HG03060 (cell line): ENCODE results near the gene ALOX5AP.

Source experiments
- ATAC-seq: cut with Tn5 transposase; IDR thresholded peaks from one replicate; pipeline ENCODE4 v1.9.1; 2021; ENCODE audit warnings: low read depth, moderate number of reproducible peaks; ENCODE audit not compliant: unreplicated experiment

Gene ALOX5AP

DNA sequence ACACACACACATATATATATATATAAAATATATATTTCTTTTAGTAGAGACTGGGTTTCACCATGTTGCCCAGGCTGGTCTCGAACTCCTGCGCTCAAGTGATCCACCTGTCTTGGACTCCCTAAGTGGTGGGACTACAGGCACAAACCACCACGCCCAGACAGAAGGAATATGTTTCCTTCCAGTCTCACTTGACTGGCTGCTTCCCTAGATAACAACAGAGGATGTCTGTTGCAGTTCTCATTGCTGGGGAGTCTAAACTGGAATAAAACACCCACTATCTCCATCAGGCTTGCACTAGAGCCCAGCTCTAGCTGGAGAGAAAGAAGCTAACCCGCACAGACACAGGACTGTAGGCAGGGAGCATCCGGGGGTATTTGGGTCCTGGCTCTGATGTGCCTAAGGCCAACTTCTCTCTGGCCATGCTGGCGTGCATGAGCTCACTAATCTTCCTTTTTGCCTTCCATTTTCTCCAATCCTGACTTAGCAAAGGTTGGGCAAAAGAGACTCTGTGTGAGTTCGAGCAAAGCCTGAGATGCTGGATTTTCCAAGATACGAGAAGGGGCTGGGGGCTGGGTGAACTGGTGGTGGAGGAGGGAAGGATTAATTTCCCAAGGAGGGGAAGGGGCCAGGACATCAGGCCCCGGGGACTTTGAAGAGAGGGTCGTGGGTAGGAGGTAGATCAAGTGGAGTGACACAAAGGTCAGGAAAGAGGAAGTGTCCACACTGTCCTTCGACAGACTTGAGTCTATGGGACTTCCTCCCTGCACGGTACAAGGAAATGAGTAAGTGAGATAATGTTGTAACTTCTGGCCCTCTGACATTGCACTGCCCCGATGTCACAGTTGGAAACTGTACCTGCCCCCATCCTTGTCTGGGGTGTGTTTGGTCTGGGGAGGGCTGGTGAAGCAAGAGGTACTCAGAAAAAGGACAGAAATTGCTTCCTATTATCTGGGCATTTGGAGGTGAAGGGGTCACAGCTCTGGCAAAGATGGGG, 22.5 kb upstream of the ALOX5AP start:
- ATAC-seq = no peak

DNA sequence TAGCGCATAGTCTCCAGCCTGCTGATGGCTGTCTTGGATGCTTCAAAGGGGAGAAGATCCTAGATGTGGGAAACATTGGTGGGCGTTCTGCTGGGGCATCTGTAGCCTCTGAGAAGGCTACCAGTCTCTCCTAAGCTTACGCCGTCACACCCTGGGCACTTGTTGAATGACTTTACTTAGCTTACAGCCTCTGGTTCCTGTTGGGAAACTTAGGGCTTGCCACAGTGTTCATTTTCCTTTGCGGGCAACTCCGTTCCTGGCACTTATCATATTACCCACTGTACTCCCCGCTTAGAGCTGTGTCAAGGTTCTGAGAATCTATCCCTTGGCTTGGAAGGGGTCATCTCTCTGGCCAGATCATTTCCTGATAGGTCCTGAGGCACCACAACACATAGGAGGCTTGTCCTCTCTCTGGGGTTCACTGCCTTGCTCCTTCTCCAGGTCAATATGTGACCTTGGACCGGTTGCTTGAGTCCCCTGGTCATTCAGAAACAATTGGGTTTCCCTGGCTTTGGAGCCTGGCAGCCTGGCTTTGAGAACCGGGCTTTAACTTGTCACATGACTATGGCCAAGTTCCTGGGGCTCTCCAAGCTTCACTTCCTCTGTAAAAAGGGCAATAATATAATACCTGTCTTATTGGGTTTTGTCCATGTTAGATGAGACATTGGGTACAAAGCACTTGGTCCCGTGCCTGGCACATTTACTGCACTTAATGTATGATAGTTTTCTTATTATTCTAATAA, 20.5 kb upstream of the ALOX5AP start:
- no peak for ATAC-seq

DNA sequence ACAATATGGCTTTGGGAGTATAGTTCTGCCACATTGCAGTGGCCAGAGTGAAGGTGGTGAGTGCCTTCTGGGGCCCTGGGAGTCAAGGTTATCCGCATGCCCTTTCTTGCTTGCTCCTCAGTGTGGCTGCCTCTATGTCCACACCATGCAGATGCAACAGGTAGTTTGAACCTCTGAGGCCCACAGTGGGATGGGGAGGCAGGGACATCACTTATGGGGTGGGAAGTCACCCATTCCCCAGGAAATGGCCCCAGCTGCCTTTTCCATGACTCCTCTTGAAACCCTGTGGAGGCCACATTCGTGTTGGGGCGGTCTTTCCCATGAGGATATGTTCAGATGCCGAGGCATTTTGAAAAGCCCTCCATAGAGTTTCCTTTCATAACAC, 20.0 kb upstream of the ALOX5AP start:
- no peak for ATAC-seq

DNA sequence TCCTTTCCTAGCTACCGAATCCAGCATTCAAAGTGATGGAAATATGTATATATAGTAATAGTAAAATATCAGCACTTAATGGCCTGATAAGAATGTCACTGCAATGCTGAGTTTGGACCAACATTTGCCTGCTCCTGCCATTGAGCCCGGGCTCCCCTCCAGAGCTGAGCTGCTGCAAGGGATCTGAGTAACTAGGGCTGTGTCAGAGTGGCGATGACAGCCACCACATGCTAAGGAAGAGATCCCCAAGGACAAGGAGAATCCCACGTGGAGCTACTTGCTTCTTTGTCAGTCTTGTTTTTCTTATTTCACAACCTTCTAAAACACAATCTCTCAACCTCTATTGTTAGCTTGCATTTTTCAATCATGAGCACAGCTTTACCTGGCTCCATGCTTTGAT, 19.5 kb upstream of the ALOX5AP start:
- ATAC-seq = no peak

DNA sequence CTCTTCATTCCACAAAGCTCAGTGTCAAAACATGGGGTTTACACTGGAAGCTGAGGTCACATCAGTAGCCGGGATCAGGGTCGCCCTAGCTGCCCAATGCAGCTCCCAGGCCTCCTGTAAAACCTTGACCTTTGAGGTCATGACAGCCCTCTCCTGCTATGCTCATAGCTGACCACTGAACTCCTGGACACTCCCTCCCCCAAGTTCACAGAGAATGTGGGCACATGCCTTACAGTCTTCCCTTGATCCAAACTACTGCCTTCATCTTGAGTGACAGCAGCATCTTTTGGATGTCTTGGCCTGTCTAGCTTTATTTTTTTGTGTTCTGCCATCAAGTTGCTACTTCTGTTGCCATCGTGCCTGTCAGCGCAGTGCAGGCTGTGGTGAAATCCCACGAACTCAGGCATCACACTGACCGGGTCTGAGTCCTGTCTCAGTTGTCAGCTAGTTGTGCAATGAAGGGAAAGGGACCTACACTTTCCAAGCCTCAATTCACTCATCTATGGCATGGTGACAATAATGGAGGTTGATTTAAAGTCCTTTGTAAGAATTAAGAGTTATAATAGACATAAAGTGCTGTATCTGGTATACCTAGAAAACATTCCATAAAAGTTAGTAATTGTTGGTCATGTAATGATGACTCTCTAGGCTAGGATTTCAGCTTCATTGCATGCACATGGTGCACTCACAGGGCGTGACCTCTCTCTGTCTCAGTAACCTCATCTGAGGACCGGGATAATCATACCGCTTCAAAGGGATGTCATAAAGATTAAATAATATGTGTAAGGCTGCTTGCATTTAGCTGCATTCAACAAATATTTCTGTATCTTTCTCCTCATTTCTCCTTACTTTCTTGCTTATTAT, 16.4 kb upstream of the ALOX5AP start:
- ATAC-seq = no peak

DNA sequence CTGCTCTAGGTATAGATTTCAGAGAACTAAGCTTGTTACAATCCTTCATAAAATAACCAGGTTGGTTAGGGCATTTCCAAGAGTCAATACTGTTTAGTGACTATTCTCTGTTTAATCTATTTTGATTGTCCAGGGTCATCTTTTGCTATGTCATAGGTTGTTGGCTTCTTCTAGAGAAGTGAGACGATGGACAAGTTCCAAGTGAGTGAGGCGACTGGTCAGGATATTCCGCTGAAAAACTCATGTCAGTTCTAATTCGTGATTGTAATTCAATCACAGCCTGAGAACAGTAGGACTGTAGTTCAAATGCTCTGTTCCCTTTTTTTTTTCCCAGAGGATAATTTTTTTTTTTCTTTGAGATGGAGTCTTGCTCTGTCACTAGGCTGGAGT, 15.8 kb upstream of the ALOX5AP start:
- ATAC-seq = no peak

DNA sequence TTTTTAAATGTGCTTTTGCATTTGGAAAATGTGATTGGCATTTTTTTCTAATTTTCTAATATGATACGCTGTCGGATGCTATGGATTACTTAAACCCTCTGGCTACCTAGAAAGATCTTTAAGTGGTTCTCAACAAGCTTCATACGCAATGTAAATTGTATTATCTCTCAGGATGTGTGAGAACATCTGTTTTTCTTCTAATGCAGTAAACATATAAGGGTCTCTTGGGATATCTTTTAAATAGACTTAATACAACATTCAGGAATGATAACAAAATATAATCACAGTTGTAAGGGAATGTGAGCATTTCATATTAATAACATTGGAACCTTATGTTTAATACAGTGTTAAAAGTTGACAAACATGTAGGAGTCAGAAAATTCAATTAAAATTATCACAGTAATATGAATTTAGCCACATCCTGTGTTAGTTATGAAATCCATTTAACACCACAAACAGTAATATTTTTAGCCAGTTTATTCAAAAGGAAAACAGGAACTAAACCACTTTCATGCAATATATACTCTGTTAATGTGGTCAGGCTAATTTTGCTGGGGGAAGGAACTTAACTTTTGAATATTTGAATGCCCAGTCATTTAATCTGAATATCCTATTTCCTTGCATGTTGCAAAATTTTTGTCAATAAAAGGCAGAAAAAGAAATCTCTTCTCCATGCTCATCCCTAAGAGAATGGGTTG, 15.0 kb upstream of the ALOX5AP start:
- ATAC-seq = peak; percentile 75

DNA sequence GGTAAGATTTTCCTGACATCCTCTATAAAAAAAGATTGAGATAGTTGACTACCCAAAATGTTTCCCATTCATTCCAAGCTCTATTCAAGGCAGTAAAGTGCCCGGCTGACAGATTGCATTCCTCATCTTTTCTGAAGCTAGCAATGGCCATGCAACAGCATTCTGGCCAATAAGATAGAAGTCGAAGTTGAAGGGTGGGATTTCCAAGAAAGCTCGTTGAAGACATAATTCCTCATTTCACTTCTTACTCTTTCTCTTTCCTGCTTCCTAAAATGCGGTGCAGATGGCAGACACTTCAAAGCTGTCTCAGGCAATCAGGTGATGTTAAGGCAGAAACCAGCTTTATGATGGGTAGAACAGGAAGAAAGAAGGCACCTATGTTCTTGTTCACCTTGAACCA, 13.4 kb upstream of the ALOX5AP start:
- ATAC-seq = no peak

DNA sequence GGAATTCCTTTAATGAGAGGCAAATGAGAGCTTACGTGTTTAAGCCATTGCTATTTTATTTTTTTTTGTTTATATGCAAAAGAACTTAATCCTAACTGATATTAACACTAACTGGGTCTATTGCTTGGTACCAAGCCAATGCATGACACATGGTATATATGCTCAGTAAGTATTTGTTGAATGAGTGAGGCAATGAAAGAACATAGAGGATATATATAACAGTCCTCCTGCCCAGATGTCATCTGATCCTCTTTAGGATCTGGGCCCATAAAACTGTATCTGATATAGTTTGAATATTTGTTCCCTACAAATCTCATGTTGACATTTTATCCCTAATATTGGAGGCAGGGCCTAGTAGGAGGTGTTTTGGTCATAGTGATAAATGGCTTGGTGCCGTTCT, 13.0 kb upstream of the ALOX5AP start:
- ATAC-seq = no peak

DNA sequence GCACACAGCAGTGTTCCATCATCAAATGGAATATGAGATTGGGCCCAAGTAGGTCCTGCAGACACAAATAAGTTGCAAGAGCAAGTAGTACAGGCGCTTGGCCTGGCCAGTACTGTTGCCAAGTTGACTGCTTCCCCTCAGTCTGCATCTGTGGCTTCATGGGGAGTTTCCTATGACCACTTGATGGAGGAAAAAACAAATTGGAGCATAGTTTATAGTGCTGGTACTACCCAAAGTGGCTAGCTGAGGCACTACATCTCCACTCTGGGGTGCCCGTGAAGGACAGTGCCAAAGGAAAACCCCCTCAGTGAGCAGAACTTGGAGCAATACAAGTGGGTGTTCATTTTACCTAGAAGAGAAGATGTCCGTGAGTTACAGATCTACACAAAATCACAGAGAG, 10.6 kb upstream of the ALOX5AP start:
- ATAC-seq = no peak

DNA sequence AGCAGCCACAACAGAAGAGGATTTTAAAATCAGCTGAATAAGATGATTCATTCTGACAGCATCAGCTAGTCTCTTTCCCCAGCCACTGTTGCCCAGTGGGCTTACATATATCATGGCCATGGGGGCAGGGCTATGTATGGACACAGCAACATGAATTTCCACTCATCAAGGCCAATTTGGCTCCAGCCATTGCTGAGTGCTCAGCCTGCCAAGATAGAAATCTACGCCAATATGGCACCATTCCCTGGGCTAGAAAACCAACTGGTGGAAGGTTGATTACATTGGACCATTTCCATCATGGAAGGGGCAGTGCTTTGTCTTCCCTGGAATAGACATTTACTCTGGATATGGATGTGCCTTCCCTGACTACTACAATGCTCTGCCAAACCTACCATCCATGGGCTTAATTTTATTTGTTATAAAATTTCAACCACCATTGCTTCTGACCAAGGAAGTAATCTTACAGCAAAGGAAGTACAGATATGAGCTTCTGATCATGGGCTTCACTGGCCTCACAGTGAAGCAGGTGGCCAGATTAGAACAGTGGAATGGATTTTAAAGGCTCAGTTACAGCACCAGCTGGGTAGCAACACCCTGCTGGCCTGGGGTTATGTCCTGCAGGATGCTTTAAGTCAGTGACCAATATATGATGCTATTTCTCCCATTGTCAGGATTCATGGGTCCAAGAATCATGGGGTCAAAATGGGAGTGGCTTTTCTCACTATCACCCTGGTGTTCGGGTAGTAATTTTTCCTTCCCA, 9.8 kb upstream of the ALOX5AP start:
- ATAC-seq = no peak

DNA sequence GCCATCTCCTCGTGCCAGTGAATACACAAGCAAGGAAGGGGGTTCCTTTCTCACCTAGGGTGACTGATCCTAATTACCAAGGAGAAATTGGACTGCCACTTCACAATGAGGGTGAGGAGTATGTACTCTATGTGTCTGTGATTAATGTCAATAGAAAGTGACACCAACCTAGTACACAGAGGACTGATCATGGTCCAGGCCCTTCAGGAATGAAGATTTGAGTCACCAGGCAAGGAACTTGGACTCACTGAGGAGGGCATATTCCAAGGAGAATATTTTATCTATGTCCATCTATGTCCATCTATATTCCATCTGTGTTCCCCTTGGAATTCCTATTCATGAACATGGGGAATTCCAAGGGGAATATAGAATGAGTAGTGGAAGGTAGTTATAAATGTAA, 9.2 kb upstream of the ALOX5AP start:
- no peak for ATAC-seq

DNA sequence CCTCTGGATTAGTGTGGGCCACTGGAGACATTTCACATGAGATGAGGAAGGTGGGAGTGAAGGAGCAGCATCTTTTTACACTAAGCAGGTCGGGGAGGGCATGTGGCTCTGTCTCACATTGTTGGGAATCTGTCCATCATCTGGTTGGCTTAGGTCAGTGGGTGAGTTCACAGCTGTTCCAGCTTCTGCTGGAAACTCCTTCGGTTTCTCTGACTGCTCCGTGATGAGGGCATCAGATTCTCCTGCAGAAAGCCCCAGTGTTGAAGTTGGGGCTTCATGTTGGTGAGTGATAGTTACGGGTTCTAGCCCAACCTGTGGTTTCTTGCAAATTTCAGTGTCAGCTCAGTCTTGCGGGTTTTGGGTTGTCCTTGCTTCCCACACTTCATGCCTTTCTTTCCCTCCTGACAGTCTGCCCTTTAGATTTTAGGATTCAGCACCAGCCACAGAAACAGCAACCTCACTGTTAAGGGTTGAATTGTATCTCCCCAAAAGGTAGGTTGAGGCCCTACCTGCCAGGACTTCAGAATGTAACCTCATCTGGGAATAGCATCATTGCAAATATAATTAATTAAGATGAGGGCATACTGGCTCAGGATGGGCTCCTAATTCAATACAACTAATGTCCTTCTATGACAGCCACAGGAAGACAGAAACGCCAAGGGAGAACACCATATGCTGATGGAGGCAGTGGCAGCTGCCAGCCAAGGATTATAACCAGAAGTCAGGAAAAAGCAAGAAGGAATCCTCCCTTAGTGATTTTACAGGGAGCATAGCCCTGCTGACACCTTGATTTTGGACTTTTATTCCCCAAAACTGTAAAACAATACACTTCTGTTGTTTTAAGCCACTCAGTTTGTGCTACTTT, 7.6 kb upstream of the ALOX5AP start:
- ATAC-seq = no peak

DNA sequence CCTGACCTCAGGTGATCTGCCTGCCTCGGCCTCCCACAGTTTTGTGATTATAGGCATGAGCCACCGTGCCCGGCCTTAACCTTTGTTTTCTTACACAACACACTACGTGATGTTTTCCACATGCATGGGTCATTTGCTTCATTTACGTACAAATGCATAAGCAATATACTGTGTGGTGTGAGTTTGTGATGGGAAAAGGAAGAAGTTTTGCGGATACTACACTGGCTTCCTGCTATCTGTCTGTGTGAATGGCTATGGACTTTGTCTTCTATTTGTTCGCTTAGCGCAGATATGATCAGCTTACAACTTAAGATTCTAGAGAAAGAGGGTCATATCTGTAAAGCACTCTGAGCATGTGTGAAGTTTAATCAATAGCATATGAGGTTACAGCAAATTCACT, 5.5 kb upstream of the ALOX5AP start:
- ATAC-seq = no peak

DNA sequence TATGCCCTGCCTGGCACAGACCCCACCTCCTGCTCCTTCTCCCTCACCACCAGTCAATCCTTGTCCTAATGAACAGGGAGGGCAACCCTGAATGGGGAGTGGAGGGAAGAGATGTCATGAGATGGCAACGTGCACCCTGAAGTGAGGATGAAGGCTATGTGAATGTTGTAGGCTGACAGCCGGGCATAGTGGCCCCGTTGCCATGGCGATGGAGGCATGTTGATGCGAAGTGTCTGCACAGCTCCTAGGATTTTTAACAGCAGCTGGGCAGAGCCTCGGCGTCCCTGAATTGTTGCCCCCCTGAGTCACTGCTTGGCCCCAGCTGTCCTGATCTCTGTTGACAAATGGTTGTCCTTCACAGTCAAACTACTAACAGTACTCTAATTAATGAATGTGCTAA, 4.8 kb upstream of the ALOX5AP start:
- ATAC-seq = no peak

DNA sequence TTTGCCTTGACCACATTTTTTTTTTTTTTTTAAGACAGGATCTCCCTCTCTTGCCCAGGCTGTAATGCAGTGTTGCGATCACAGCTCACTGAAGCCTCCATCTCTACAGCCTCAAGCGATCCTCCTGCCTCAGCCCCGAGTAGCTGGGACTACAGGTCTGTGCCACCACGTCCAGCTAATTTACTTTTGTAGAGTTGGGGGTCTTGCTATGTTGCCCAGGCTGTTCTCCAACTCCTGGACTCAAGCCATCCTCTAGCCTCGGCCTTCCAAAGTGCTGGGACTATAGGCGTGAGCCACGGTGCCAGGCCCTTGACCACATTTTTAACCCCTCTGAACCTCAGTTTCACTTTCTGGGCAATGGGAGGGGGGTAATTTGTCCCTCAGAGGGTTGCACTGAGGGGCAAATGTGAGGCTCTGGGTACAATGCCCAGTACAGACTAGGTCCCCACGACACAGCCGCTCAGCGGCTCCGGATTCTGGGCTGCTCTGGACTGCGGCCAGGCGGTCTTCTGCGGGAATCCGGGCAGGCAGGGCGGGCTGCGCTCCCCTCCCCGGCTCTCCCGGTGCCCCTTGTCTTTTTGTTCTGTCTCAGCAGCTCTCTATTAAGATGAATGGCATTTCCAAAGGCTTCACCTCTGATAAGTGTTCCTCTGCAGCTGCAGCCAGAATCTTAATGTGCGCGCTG, 3.8 kb upstream of the ALOX5AP start:
- ATAC-seq = no peak

DNA sequence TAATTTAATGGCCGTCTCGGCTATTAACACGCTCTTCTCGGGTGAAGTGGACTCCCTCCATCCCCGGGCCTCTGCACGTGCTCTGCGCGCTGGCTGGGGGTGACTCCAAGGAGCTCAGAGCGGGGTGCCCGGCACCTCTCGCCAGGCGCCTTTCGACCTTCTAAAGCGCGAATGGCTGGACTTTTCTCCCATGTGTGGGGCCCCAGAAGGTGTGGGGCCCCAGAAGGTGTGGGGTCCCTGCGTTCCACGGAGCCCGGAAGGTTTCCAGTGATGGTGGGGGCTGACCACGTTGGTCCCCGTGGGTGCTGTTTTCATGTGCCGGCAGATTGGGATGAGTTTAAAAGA, 3.3 kb upstream of the ALOX5AP start:
- no peak for ATAC-seq

DNA sequence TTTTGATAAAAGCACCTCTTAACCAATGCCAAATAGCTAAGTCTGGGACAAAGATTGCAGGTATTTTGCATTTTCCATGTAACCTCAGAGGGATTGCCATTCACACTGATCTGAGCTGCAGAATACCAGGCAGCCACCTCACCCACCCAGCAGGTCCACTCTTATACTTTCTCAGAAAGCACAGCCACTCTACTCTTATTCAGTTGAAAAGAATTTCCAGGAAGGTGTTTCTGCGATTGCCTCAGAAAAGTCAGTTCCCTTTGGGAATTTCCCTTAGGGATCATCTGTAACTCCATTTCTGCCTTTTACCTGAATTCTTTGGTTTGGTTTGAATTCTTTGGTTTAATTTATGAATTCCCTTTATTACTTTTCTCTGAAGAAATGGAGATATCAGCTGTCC, 904 bp upstream of the ALOX5AP start:
- no peak for ATAC-seq
